ENCODE results near the gene HYCC1.
"Not testable (repeated sequence)": the region's sequence is repeated elsewhere in the genome, so short reads cannot be mapped to it uniquely, and the experiment has no call there.

Gene HYCC1

DNA sequence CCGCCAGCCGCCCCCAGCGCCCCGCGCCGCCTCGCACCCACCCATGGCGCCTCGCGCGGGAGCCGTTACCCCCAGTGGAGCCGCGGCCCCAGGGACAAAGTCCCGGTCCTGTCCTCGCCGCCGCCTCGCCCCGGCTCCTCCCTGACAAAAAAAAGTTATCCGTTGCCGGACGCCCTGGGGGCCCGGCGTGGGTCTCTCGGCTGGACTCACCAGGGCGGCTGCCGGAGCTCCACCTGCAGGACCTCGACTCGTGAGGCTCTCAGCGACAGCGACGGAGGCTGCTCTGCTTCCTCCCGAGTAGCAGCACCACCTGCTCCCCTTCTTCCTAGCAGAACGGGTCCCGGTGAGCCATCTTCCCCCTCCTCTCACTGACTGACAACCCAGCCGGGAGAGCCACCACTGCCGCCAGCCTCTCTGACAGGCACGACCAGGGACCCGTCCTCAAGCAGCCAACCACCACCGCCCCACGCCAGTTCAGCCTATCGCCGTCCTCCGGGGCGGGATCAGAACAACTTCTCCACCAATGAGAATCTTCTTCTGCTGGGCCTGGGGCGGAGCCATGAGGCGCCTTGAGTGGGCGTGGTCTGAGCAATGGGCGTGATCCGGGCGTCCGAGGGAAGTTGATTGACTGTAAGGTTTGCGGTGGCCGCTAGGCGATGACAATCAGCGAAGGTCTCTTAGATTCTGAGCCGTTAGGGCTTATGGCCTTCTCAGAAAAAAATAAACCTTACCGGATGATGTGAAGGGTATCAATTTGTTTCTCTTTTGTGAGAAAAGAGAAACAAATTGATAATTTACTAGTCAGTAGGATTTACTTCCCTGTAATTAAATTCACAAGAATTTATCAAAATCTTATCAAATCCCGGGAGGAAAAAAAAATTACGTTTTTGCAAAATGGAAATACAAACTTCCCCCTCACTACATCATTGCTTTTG, at the start of gene HYCC1:
Gene HYCC1, minus strand, starts transcription at position 416 of the 935 bp plus-strand sequence. CDS start 23,019 bp downstream, outside the sequence.
- peak; percentile 94 for DNase-seq

- DNase-seq = no peak
Observed at GRCh38 chr7:23062452-23062851, 48.5 kb upstream of the HYCC1 start.

DNA sequence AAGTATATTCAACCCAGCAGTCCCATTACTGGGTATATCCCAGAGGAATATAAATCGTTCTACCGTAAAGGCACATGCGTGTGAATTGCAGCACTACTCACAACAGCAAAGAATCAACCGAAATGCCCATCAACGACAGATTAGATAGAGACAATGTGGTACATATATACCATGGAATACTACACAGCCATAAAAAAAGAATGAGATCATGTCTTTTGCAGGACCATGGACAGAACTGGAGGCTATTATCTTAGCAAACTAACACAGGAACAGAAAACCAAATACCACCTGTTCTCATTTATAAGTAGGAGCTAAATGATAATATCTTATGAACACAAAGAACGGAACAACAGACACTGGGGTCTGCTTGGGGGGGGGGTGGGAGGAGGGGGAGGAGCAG, 47.4 kb upstream of the HYCC1 start:
- DNase-seq = no peak

- no peak for DNase-seq
Observed at GRCh38 chr7:23058408-23059096, 44.6 kb upstream of the HYCC1 start.

DNA sequence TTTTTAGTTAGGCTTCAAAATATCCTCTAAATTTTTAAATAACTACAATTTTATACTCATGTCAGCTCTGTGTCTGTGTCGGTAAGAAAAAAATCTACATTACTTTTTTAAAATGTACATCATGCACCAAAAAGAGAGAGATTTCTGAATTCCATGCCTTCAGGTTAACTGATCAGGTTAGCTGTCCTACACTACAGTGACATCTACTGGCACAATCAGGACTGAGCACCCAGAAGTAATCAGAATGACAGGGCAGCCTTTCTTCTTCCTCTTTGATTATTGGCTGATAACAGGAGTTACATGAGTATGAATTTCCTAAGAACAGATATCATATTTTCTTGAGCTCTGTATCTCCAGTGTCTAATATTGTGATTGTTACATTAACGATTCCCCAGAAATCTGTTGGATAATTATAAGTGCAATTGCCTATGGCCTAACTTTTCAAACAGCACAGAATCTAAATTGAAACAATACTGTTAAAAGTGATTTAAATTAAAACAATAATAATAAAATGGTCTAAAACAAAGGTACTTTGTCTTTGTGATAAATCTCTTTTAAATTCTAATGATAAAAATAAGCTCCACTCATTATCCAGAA, 41.8 kb upstream of the HYCC1 start:
- peak; percentile 63 for DNase-seq

DNA sequence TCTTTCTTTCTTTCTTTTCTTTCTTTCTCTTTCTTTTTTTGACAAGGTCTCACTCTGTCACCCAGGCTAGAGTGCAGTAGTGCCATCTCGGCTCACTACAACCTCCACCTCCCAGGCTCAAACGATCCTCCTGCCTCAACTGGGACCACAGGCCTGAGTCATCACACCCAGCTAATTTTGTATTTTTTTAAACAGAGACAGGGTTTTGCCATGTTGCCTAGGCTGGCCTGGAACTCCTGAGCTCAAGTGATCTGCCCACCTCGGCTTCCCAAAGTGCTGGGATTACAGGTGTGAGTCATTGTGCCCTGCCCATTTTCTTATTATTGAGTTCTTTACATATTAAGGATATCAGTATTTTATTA, 37.2 kb upstream of the HYCC1 start:
- DNase-seq = not testable (repeated sequence)

- DNase-seq = not testable (repeated sequence)
Observed at GRCh38 chr7:23046336-23046735, 32.4 kb upstream of the HYCC1 start.

DNA sequence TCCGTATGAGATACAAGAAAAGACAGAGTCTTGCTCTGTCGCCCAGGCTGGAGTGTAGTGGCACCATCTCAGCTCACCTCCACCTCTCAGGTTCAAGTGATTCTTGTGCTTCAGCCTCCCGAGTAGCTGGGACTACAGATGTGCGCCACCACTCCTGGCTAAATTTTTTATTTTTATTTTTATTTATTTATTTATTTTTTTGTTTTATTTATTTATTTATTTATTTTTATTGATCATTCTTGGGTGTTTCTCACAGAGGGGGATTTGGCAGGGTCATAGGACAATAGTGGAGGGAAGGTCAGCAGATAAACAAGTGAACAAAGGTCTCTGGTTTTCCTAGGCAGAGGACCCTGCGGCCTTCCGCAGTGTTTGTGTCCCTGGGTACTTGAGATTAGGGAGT, 31.2 kb upstream of the HYCC1 start:
- DNase-seq = not testable (repeated sequence)

DNA sequence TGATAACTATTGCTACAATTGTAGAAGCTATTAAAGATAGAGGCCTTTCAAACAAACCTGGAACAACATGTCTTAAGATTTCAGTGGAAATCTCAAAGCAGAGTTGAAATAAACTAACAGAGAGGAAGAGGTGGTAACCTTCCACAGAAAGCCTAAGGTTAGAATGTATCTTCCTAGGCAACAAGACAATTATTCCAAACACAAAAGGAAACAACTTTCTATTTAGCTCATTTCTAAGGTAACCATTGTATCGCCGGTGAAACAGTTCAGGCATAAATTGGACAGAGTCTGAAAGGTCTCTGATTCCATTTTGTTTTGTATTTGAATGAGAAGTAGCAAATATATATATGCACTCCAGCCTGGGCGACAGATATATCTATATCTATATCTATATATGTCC, 30.7 kb upstream of the HYCC1 start:
- DNase-seq = no peak

DNA sequence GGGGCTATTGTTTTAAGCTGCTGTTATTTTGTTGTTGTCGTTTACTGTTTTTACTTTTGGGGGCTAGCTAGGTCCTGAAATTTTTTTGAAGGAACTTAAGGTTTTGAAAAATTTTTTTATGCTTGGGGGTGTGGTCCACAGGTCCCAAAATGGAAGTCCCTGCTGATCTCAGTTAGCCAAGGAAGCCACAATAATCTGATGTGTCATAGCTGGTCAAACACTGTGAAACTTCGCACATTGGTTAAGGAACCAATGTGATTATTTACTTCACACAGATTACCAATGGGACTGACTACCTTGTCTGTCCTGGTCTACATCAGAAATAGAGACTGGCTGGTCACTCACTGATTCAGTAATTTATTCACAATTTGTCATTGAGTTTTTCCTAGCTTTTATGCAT, 29.5 kb upstream of the HYCC1 start:
- DNase-seq = no peak

DNA sequence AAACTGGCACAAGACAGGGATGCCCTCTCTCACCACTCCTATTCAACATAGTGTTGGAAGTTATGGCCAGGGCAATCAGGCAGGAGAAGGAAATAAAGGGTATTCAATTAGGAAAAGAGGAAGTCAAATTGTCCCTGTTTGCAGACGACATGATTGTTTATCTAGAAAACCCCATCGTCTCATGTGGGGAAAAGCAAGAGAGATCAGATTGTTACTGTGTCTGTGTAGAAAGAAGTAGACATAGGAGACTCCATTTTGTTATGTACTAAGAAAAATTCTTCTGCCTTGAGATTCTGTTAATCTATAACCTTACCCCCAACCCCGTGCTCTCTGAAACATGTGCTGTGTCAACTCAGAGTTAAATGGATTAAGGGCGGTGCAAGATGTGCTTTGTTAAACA, 25.7 kb upstream of the HYCC1 start:
- not testable (repeated sequence) for DNase-seq

- DNase-seq = not testable (repeated sequence)
Observed at GRCh38 chr7:23035542-23036371, 21.8 kb upstream of the HYCC1 start.

DNA sequence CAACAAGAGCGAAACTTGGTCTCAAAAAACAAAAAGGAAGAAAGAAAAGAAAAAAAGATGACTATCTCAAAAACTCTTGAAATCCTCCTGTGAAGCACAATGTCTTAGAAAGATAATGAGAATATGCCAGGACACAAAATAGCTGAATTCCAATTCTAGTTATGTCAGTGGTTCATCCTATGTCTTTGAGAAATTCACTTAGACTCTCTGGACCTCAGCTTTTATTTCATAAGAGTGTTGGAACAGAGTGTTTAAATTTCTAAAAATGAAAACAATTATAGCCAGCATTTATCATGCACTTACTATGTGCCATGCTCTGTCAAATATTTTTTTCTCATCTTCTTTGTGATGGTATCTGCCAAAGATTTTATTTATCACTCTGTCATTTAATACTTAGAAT, 13.3 kb upstream of the HYCC1 start:
- DNase-seq = no peak

DNA sequence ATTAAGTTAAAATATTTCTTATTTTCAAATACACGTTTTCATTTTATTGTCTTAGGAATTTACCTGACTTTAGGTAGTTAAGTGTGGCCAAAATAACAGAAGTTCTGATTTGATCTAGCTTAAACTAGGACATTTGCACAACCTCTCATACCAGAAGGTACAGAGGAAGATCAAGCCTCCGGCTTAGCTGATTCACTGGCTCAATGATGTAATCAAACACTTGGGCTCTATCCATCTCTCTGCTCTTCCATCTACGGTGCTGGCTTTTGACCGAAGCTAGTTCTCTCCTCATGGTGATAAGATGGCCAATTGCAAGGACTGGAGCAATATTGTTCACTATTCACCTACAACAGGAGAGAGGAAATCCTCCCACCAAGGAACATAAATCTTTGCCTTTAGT, 12.2 kb upstream of the HYCC1 start:
- no peak for DNase-seq

DNA sequence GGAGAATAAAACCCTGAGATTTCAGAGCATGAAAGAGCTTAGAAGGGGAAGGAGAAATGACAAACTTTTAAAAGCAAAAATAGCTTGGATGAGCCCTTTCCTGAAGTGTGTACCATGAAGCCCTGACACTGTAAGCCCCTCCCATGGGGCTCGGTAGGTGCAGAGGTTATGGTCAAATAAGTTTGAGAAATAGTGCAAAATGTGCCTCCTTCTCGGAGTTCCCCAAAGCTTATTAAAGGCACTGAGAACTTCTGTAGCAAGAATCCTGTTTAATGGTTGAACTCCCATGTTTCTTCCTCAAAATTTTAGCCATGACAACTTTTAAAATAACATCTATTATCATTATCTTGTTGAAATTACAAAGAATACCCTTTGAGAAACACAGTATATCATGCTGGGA, 10.5 kb upstream of the HYCC1 start:
- no peak for DNase-seq

GRCh38 chr7:23022851-23023250, 8.9 kb upstream of the HYCC1 start:
- no peak for DNase-seq

DNA sequence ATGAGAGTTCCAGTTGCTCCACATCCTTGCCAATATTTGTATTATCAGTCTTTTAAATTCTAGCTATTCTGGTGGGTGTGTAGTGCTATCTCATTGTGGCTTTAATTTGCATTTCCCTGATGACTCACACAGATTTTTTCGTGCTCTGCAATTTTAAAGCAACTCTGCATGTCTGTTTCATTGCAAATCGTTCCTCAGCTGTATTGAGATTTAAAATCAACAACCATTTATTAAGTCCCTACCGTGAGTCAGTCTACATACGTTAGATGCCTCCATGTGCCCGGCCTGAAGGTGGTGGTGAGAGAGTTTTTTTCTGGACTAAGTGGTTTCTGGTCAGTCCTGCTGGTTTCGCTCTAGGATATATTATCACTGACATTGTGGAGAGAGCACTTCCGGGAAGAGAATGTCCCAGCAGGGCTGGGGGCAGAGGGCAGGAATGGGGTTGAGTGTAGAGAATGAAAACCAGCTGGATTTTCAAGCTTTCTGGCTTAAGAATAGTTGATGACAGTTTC, 8.4 kb upstream of the HYCC1 start:
- DNase-seq = no peak

- DNase-seq = no peak
Observed at GRCh38 chr7:23021596-23021995, 7.7 kb upstream of the HYCC1 start.

DNA sequence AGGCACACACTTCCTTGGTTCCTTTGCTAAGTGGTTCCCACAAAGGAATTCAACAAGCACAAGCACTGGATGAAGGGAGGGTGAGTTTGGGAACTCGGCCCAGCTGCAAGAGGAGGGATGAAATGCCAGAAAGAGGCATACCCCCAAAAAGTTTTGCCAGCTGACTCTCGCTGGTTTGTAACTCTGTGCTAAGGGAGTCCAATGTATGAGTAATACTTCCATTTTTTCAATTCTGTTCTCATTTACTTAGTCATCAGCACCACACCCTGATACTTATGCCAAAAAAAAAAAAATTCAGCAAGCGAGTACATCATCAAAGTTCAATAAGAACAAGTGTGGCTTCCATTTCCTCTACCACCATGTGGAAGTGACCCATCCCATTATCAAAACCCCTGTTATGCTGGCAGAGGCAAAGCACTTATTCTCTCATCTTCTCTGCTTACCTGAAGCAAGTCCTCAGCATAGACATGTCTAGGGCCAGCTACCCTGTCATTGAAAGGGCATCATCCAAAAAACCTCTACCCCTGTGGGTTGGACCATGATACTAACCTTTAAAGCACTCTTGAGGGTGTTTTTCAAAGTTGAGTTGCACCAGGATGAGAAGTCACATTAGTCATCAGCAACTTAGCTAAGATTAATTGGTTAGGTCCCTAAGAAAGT, 6.9 kb upstream of the HYCC1 start:
- no peak for DNase-seq

- DNase-seq = no peak
Observed at GRCh38 chr7:23018750-23019149, 4.8 kb upstream of the HYCC1 start.

- no peak for DNase-seq
Observed at GRCh38 chr7:23017309-23017708, 3.4 kb upstream of the HYCC1 start.

All from NCI-H1694 treated with DMSO at 0.1 percent for 48 hours (cell line).